ENCODE results near the gene OR6M1.

The OR6M1 gene

DNA sequence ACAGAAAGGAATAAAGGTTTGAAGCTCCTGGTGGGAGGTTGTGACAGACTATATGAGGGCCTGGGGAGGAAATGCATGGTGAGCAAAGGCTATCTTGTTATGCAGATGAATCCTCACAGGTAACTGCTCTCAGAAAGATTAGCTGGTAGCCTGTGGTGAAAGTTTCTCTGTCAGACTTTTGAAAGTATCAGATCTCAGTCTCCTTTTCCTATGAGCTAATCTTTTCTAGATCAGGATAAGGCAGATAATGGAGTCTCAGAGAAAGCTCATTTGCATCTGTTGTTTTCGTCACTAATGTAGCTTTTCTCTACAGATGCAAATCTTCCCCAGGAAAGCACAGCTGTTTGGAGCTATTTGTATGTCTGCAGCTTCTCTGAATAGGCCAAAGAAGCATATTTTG lies 30.9 kb downstream of the OR6M1 start:
- DNase-seq = no peak

DNA sequence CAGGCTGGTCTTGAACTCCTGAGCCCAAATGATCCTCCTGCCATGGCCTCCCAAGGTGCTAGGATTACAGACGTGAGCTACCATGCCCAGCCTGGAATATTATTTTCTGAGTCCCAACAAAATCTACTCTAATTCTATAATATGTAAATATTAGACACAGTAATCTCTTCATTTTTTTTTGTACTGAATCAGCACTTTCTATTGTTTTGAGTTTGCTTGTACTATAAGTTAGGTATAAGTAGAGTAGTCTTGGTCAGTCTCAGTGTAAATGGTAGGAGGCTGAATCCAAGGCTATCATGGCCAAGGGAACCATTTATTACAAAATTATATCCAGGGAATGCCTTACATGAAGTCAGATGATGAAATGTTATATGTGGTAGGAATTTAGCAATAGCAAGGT lies 32.2 kb downstream of the OR6M1 start:
- no peak for DNase-seq

DNA sequence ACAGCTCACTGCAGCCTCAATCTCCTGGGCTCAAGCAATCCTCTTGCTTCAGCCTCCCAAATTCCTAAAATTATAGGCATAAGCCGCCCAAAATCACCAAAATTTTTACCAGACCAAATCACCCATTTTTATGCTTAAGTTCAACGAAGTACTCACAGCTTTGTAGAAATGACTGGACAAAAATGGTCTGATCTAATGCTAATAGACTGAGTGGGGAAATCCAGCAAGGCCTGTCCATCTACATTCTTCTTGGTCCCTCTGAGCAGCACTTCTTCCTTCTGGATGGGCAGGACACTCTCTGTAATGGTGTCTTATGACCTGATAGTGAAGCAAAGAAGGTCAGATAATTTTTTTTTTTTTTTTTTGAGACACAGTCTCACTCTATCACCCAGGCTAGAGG lies 33.1 kb downstream of the OR6M1 start:
- no peak for DNase-seq

DNA sequence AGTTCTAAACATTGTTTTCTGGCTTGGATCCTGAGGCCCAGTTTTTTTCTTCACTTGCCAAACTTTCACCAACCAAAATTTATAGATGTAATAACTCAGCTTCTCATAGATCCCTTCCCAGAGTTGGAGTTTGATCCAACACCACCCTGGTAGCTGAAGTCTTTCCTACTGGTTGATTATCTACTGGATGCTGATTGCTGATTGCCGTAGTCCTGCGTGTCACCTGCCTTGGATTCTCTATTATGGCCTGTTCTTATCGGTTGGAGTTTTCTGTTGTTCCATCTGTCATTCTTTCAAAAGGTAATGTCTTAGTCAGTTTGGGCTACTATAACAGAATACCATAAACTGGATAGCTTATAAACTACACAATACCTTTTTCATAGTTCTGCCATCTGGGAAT lies 34.5 kb downstream of the OR6M1 start:
- no peak for DNase-seq

DNA sequence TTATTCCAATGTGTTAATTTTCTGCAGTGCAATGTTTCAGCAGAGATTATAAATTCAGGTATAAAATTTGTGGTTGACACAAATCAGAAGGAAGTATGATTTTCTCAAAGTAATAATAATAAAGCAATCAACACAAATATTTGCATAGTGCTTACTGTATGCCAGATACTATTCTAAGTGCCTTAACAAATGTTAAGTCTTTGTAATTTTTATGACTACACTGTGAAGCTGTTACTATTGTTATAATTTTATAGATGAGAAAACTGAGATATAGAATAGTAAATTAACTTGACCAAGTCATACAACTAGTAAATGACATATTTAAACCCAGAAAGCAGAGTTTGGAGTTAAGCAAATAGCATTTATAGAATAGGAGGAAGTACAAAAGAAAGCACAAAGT lies 35.4 kb downstream of the OR6M1 start:
- DNase-seq = no peak

DNA sequence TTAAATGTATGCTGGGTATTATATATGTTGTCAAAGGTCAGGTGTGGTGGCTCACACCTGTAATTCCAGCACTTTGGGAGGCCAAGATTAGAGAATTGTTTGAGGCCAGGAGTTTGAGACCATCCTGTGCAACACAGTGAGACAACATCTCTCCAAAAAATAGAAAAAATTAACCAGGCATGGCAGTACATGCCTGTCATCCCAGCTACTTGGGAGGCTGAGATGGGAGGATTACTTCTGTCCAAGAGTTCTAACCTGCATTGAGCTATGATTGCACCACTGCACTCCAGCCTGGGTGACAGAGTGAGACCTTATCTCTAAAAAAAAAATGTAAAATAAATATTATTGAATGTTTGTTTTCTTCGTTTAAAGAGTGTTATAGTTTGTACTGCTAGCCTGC lies 40.5 kb downstream of the OR6M1 start:
- no peak for DNase-seq

DNA sequence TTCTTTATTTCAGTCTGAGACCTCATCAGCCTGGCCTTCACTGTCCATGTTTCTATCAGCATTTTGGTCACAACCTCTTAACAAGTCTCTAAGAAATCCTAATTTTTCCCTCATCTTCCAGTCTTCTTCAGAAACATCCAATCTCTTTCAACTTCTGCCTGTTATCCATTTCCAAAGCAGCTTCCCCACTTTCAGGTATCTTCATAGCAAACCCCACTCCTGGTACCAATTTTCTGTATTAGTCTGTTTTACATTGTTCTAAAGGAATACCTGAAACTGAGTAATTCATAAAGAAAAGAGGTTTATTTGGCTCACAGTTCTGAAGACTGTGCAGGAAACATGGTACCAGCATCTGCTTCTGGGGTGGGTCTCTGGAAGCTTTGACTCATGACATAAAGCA lies 43.7 kb downstream of the OR6M1 start:
- no peak for DNase-seq

DNA sequence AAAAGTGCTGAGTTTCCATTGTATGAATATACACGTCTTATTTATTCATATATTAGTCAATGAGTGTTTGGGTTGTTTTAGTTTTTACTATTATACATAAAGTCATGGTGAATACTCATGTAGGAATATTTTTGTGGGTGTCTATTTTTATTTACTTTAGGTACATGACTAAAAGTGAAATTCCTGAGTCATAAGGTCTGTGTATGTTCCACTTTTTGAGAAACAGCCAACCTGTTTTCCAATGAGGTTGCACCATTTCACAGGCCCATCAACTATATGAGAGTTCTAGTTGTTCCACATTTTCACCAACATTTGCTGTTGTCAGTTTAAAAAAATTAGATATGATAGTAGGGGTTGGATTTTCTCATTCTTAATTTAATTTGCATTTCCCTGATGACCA lies 45.3 kb downstream of the OR6M1 start:
- DNase-seq = no peak

DNA sequence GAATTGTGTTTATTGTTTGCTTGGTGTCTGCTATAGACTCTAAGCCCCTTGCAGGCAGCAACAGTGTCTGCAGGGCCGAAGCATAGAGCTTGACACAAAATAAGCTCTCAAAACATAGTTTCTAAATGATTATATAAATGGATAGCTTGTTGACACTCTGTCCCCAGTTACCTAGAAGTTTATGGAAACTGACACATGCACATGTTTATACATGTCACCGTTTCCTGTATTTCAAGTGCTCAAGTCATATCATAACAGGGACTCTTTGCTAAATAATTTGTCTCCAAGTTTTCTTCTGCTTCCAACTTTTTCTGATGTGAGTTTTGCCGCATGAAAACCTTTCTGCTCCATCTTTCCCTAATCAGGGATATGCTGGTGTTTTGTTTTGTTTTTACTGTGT lies 48.2 kb downstream of the OR6M1 start:
- DNase-seq = no peak

DNA sequence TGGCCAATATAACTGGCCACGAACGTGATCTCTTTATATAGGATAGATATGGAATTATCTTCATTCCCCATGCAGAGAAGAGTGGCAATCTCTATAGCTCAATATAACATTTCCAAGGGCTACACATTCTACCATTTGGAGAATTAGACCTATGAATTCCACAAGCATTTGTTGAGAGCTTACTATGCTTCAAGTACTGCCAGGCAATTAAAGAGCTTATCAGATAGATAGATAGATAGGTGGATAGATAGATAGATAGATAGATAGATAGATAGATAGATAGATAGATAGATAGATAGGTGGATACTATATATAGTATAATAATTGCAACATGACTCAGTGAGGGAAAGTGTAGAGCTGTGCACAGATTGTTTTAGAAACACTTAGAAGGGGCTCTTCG lies 50.3 kb downstream of the OR6M1 start:
- no peak for DNase-seq

All from hippocampal formation (tissue), 2 donors.